A172 (cell line): ENCODE measurements around the gene ARL8B. TPM values are rescaled to one million over a fixed set of nuclear protein-coding genes. Genes with fewer than 3 reads are reported as not detected.

Experiments
- DNase-seq: peaks from one replicate; pipeline ENCODE4 v3.0.0-alpha.2; 2015; ENCODE audit warnings: low spot score
- total RNA-seq: library from RNA; depleted of rRNA; stranded (reverse); fragments of >200 nt; shearing (Covaris generic); gene quantifications from 2 replicates; pipeline ENCODE4 v1.2.3, GENCODE V29; 2014; rRNA removed

The ARL8B gene
- total RNA-seq, 1 experiment from 2014 or later, result 72.2 TPM

- DNase-seq, result no peak
Measured at GRCh38 chr3:5212628-5213573, 90.8 kb downstream of the ARL8B start.

GRCh38 chr3:5213574-5213966 lies 91.5 kb downstream of the ARL8B start:
- no peak for DNase-seq

- no peak for DNase-seq
Measured at GRCh38 chr3:5214352-5214751, 92.3 kb downstream of the ARL8B start.

GRCh38 chr3:5217824-5218595 lies 95.9 kb downstream of the ARL8B start:
- DNase-seq, result no peak

- no peak for DNase-seq
Measured at GRCh38 chr3:5218815-5219214, 96.7 kb downstream of the ARL8B start.

GRCh38 chr3:5219216-5219615 lies 97.1 kb downstream of the ARL8B start:
- no peak for DNase-seq

- no peak for DNase-seq
Measured at GRCh38 chr3:5220193-5220592, 98.1 kb downstream of the ARL8B start.

GRCh38 chr3:5220667-5221431 lies 98.8 kb downstream of the ARL8B start:
- DNase-seq, result no peak

GRCh38 chr3:5221701-5222100 lies 99.6 kb downstream of the ARL8B start:
- no peak for DNase-seq

- DNase-seq, result no peak
Measured at GRCh38 chr3:5222283-5223005, 100.4 kb downstream of the ARL8B start.

GRCh38 chr3:5226783-5227182 lies 104.7 kb downstream of the ARL8B start:
- peak; percentile 16 for DNase-seq

- no peak for DNase-seq
Measured at GRCh38 chr3:5227812-5228211, 105.7 kb downstream of the ARL8B start.

- no peak for DNase-seq
Measured at GRCh38 chr3:5229414-5229813, 107.3 kb downstream of the ARL8B start.

Other genes with a start within 250 kb of the ARL8B start
- gene BHLHE40, start 142.9 kb upstream of the ARL8B start, total RNA-seq, result 91.4 and 96.0 TPM in 2 replicates
- gene EDEM1, start 65.4 kb downstream of the ARL8B start, total RNA-seq, result 23.4 and 25.9 TPM in 2 replicates